ENCODE data around the gene TLL2.

TLL2 gene

GRCh38 chr10:96390460-96390864, 123.3 kb downstream of the TLL2 start:
- DNase-seq (ENCODE audit: low read depth): no peak

DNA sequence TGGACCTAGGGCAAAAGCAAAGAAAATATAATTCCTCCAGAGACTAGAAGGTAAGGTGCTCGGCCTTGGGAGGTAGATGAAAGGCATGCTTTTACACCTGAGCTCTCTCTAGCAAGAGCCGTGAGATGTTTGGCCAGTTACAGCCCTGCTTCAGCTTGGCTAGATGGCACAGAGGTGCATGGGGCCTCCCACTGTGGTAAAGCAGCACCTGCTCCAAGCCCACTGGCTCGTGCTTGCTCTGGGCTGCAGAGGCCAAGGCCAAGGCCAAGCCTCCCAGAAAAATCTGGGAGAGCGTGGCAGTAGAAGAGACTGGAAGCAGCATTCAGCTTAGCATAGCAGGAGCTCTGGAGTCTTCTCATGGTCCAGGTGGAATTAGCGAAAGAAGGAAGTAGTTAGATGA, 123.9 kb downstream of the TLL2 start:
- DNase-seq (ENCODE audit: low read depth): no peak

DNA sequence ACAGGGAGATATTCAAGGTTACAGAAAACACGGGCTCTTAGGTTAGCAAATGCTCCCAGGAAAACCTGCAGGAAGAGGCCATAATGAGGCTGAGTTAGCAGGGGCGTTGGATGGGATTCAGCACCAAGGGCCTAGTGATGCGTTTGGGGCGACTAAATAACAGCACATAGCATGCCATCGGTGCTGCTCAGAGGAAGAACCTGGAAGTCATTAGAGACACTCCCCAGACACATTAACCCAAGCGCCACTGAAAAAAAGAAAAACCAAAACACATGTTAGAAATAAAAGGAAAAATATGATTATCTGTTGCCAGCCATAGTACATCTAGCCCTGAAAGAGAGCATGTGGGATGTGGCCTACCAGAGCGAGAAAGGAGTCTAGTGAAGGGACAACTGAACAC, 126.1 kb downstream of the TLL2 start:
- DNase-seq (ENCODE audit: low read depth): no peak

- no peak for DNase-seq (ENCODE audit: low read depth)
These were observed 126.6 kb downstream of the TLL2 start for GRCh38 chr10:96387161-96387560.

DNA sequence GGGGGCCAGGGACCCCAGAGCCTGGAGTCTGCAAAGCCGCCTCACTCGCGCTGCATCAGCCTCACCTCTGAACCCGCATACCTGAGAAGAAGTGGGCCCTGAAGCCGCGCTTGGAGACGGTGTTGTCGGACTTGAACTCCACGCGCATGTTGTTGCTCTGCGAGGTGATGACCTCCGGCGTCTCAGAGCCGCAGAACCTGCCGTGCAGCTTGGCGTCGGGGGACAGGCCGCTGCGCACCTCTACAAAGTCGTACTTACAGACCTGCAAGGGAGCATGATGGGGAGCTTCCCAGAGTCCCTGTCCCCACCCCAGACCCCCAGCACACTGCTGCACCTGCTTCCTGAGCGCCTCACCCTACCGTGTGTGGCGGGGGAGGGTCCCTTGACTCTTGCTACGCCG, 129.2 kb downstream of the TLL2 start:
- no peak for DNase-seq (ENCODE audit: low read depth)

- DNase-seq (ENCODE audit: low read depth): no peak
These were observed 132.9 kb downstream of the TLL2 start for GRCh38 chr10:96380821-96381220.

- no peak for DNase-seq (ENCODE audit: low read depth)
These were observed 134.0 kb downstream of the TLL2 start for GRCh38 chr10:96379758-96380157.

DNA sequence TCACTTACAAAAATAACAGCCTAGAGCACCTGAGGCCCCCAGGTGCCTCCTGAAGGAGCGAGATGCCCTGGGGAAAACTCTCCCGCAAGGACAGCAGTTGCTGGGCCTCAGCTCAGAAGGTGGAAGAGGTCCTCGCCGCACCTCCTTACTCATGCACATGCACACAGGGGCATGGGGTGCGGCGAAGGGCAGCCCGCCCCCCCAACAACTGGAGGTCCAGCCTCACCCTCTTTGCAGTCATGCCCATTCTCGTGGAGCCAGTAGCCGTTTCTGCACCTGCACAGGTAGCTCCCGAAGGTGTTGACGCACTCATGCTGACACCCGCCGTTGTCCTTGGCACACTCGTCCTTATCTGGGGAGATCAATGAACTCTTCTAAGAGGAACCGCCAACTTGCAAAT, 135.0 kb downstream of the TLL2 start:
- DNase-seq (ENCODE audit: low read depth): no peak

DNA sequence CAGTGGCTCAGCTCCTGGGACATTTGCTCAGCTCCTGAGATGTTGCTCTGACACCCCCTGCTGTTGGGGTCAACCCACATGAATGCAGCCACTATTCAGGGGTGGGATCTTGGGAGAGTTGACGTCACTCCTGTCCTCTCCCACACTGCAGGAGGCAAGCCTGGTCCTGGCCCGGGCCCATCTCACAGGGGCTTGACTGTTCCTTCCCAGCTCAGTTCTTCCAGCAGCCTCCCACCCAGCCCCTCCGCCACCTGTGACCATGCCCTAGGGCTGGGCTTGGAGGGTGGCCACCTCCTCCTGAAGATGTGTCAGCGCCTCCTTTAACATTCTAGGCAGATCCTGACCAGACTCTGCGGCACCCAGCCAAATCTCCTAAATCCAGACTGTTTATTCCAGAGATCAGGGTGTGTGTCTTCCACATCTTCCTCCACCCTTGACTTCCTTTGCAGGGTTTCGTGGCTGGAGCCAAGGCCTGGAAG, 135.9 kb downstream of the TLL2 start:
- no peak for DNase-seq (ENCODE audit: low read depth)

GRCh38 chr10:96376483-96376882, 137.2 kb downstream of the TLL2 start:
- no peak for DNase-seq (ENCODE audit: low read depth)

DNA sequence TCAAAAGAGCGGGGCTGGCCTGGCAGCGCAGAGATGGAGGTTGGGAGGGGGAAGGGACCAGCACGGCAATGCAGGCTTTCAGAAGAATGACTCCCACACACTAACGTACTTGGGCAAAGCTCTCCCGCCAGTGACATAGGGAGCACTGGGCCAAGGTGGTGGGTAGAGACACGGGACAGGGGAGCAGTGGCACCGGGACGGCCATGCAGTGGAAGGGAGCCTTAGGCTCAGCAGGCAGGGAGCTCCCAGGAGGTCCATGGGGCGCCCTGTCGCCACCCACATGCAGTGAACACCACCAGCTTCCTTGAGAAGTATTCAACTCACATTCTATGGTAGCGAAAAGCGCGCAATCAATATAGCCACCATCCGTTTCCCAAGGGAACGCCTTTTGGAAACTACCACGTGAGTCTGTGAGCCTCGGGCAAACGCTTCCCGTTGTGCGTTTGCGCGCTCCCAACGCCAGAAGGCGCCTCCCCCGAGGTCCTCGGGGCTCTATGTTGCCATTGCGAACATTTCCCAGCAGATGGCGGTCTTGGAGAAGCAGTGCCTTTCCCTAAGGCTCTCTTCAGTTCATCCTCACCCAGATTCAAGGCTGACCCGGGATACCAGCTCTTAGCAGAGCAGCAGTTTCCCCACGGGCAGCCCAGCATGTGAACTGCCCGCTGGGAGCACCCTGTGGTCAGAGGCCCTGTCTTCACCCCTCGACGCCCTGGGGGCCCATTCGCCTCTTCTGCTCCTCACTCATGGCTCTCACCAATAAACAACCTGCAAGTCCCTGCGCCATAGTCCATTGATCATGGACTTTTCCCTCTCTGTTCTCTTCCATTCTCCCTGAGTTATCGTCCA, 138.5 kb downstream of the TLL2 start:
- peak; percentile 74 for DNase-seq (ENCODE audit: low read depth)

- no peak for DNase-seq (ENCODE audit: low read depth)
These were observed 139.1 kb downstream of the TLL2 start for GRCh38 chr10:96374639-96374984.

GRCh38 chr10:96374004-96374403, 139.7 kb downstream of the TLL2 start:
- no peak for DNase-seq (ENCODE audit: low read depth)

- DNase-seq (ENCODE audit: low read depth): no peak
These were observed 142.4 kb downstream of the TLL2 start for GRCh38 chr10:96371356-96371755.

DNA sequence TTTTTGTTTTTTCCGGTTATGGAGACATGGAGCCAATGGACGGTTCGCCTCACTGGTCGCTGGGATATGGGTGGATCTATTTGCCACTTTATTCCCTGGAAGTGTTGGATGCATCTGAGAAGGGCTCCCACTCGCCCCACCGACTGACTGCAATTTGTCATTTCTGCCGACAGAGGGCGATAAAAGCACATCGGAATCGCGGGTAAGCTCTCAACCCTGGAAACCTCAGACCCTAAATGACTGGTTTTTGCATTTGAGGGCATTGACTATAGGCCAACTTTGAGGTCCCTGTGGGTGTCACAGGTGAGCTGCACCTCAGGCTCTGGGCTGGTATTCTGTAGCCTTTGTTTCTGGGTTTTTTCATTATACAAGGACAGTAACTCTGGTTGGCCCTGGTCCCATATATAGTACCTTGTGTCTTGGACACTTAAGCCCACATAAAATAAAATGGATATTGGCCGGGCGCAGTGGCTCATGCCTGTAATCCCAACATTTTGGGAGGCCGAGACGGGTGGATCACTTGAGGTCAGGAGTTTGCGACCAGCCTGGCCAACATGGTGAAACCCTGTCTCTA, 143.1 kb downstream of the TLL2 start:
- no peak for DNase-seq (ENCODE audit: low read depth)

DNA sequence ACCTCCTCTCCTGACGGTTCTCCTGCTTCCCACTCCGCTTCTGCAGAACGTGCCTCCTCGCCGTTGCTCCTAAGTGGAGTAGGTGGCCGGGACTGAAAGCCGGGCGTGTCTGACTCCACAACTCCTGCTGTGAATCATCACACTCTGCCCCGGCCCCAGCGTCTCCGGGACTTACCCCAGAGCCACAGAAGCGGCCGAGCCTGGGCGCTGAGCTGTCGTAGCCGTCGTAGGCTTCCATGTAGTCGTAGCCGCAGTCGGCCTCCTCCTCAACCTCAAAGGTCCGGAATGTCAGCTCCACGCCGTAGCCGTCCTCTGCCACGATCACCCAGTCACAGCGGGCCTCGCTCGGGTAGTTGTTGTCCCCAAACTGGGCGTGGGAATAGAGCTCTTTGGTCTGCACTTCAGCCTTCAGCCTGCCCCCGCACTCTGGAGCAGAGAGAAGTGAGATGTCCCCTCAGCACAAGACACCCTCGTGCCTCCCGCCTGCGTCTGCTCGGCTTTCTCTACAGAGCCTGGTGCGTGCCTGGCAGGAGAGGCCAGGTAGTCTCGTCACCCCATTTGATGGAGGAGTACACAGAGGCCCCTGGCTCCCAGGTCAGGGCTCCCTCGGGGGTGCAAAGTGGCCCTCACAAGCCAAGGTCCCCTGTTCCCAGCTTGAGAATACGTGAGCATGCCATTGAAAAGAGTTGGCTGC, 143.7 kb downstream of the TLL2 start:
- no peak for DNase-seq (ENCODE audit: low read depth)

DNA sequence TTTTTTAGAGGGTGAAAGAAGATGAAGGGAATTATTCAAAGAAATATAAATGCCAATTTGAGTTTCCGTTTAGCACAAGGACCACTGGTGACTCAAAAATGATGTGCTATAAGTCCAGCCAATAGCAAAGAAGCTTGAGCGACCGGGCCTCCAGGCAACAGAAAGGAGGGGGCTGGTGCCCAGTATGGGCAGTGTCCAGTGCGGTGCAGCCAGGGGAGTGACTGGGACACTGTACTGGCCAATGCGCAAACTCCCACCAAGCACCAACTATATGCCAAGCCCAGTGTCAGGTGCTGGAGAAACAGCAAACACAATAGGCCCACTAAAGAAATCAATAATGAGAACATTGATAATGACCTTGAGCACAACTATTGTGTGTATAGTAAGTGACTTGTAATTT, 144.8 kb downstream of the TLL2 start:
- no peak for DNase-seq (ENCODE audit: low read depth)

GRCh38 chr10:96367470-96367869, 146.3 kb downstream of the TLL2 start:
- no peak for DNase-seq (ENCODE audit: low read depth)

- peak; percentile 29 for DNase-seq (ENCODE audit: low read depth)
These were observed 147.2 kb downstream of the TLL2 start for GRCh38 chr10:96366508-96366907.

GRCh38 chr10:96365571-96365970, 148.2 kb downstream of the TLL2 start:
- DNase-seq (ENCODE audit: low read depth): no peak

DNA sequence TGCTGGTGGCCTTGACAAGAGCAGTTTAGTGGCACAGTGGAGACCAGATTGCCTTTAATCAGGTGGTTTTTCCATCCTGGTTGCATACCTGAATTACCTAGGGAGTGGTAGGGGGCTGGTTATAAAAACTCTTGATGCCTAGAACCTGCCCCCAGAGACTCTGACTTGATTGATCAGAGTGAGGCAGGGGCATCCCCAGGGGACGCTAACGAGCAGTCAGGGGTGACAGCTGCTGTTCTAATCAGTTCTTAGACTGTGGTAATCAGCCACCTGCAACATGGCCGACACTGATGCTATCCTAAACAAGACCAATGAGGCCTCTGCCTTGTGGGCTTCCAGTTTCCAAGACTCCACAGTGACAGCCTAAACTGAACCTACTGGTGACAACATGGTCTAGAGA, 153.0 kb downstream of the TLL2 start:
- no peak for DNase-seq (ENCODE audit: low read depth)

DNA sequence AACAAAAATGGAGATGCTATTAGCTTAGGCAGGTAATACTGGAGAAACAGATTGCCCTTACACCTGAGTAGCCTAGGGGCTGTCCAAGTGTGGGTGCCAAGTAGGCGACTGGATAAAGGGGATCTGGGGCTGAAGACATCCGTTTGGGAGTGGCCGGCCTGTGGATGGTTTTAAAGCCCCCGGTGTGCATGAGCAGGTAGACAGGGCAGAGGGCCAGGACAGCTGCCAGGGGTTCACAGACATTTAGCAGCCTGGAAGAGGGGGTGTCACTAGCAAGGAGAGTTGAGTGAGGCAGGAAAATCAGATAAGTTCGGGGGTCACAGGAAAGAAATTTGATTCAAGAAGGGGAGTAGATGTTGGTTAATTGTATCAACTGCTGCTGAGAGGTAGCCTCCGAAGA, 153.4 kb downstream of the TLL2 start:
- DNase-seq (ENCODE audit: low read depth): no peak

GRCh38 chr10:96359616-96360015, 154.1 kb downstream of the TLL2 start:
- no peak for DNase-seq (ENCODE audit: low read depth)
